Trophoblast cell (in vitro differentiated cells and primary cell): ENCODE results near the gene TUBB1.

ENCODE experiments used
- DNase-seq, 2 donors: peaks; one replicate each; pipeline ENCODE4 v3.0.0-alpha.2; 2016
- H2AFZ ChIP-seq: 2 replicates; pipeline ENCODE4 v1.6.1; 2013; ENCODE audit warnings: low read length, moderate library complexity, mild to moderate bottlenecking; ENCODE audit not compliant: insufficient read depth, poor library complexity
- H2AK5ac ChIP-seq: 2 replicates; pipeline ENCODE4 v1.6.1; 2013; ENCODE audit warnings: mild to moderate bottlenecking, low read length
- H2BK120ac ChIP-seq: 2 replicates; pipeline ENCODE4 v1.6.1; 2013; ENCODE audit warnings: low read length, mild to moderate bottlenecking, moderate library complexity; ENCODE audit not compliant: insufficient read depth, poor library complexity
- H2BK12ac ChIP-seq: 2 replicates; pipeline ENCODE4 v1.6.1; 2013; ENCODE audit warnings: mild to moderate bottlenecking, low read length, moderate library complexity
- H2BK5ac ChIP-seq: 2 replicates; pipeline ENCODE4 v1.6.1; 2013; ENCODE audit warnings: low read length, low read depth, moderate library complexity, mild to moderate bottlenecking; ENCODE audit not compliant: poor library complexity
- H3K14ac ChIP-seq: 2 replicates; pipeline ENCODE4 v1.6.1; 2013; ENCODE audit warnings: mild to moderate bottlenecking, low read length
- H3K18ac ChIP-seq: 2 replicates; pipeline ENCODE4 v1.6.1; 2013; ENCODE audit warnings: mild to moderate bottlenecking, low read length
- H3K23ac ChIP-seq: 2 replicates; pipeline ENCODE4 v1.6.1; 2013; ENCODE audit warnings: low read length
- H3K27ac ChIP-seq: 2 replicates; pipeline ENCODE4 v1.5.1; 2013; ENCODE audit warnings: low read depth, mild to moderate bottlenecking, inconsistent platforms, low read length, moderate library complexity
- H3K27me3 ChIP-seq: 2 replicates; pipeline ENCODE4 v1.6.1; 2013; ENCODE audit warnings: inconsistent platforms, mild to moderate bottlenecking, low read length, moderate library complexity; ENCODE audit not compliant: insufficient read depth
- H3K36me3 ChIP-seq, 2 experiments: 1 replicate in 1 of 2; 2 replicates in 1 of 2; pipeline ENCODE4 v1.6.1; 2013; ENCODE audit warnings: low read length in 2 of 2, mild to moderate bottlenecking in 2 of 2, moderate library complexity in 1 of 2; ENCODE audit not compliant: insufficient read depth in 2 of 2, control insufficient read depth in 1 of 2
- H3K4ac ChIP-seq: 2 replicates; pipeline ENCODE4 v1.6.1; 2013; ENCODE audit warnings: low read depth, mild to moderate bottlenecking, low read length, moderate library complexity
- H3K4me1 ChIP-seq, 2 experiments: 1 replicate in 1 of 2; 2 replicates in 1 of 2; pipeline ENCODE4 v1.6.1; 2013; ENCODE audit warnings: low read length in 2 of 2, mild to moderate bottlenecking in 2 of 2, moderate library complexity in 1 of 2; ENCODE audit not compliant: insufficient read depth in 2 of 2, control insufficient read depth in 1 of 2
- H3K4me2 ChIP-seq: 2 replicates; pipeline ENCODE4 v1.6.1; 2013; ENCODE audit warnings: inconsistent platforms, mild to moderate bottlenecking, low read length, moderate library complexity
- H3K4me3 ChIP-seq: 2 replicates; pipeline ENCODE4 v1.5.1; 2013; ENCODE audit warnings: mild to moderate bottlenecking, low read depth, low read length, inconsistent platforms
- H3K79me1 ChIP-seq: one replicate; pipeline ENCODE4 v1.6.1; 2013; ENCODE audit warnings: low read length
- H3K79me2 ChIP-seq: 2 replicates; pipeline ENCODE4 v1.6.1; 2013; ENCODE audit warnings: low read length, mild to moderate bottlenecking; ENCODE audit not compliant: control insufficient read depth, insufficient read depth, poor library complexity
- H3K9ac ChIP-seq: 2 replicates; pipeline ENCODE4 v1.6.1; 2013; ENCODE audit warnings: mild to moderate bottlenecking, low read length
- H3K9me3 ChIP-seq: 2 replicates; pipeline ENCODE4 v1.6.1; 2013; ENCODE audit warnings: low read depth, mild to moderate bottlenecking, control low read depth, inconsistent platforms, low read length; ENCODE audit not compliant: insufficient read depth
- H4K12ac ChIP-seq: 2 replicates; pipeline ENCODE4 v1.6.1; 2013; ENCODE audit warnings: low read depth, mild to moderate bottlenecking, low read length, moderate library complexity
- H4K8ac ChIP-seq: 2 replicates; pipeline ENCODE4 v1.6.1; 2013; ENCODE audit warnings: low read depth, mild to moderate bottlenecking, low read length, moderate library complexity
- H4K91ac ChIP-seq: one replicate; pipeline ENCODE4 v1.6.1; 2013; ENCODE audit warnings: low read depth, mild to moderate bottlenecking, low read length, moderate library complexity
- WGBS: extraction: QIAGEN DNeasy Blood & Tissue Kit; methylation state at CpG from one replicate; pipeline ENCODE4 v1.1.7; 2013; ENCODE audit warnings: missing lambda C conversion rate; ENCODE audit not compliant: insufficient read length, insufficient coverage; ENCODE audit errors: extremely low coverage; 5-methylcytosine and 5-hydroxymethylcytosine counted together

Gene TUBB1

GRCh38 chr20:59033093-59033492, 13.9 kb downstream of the TUBB1 start:
- no peaks in the 10 kb centered on the region for H3K9me3 ChIP-seq
- no peaks in the 10 kb centered on the region for H3K27me3 ChIP-seq
- no peak overlapping the region for H4K8ac ChIP-seq
- no peak overlapping the region for H3K14ac ChIP-seq
- H3K4me2 ChIP-seq: peak overlapping the region; percentile 98
- H3K4me3 ChIP-seq: no peak overlapping the region
- no peak overlapping the region for H3K27ac ChIP-seq
- WGBS: no CpG with 5 or more reads among the region's 1 CpG
- peaks cover 9% of the 10 kb centered on the region for H3K79me2 ChIP-seq
- H3K79me1 ChIP-seq: peaks cover 6% of the 10 kb centered on the region
- no peak overlapping the region for H2BK120ac ChIP-seq
- H2AFZ ChIP-seq: no peak overlapping the region
- no peak overlapping the region for H3K4ac ChIP-seq
- H3K23ac ChIP-seq: no peak overlapping the region
- no peak for DNase-seq
- H2BK5ac ChIP-seq: no peak overlapping the region
- H4K12ac ChIP-seq: no peak overlapping the region
- no peak overlapping the region for H2BK12ac ChIP-seq
- no peak overlapping the region for H4K91ac ChIP-seq
- no peak overlapping the region for H3K9ac ChIP-seq
- H2AK5ac ChIP-seq: no peak overlapping the region
- H3K36me3 ChIP-seq: peaks cover 8 to 22% of the 10 kb centered on the region in 2 experiments
- H3K18ac ChIP-seq: no peak overlapping the region
- peaks cover 4 to 5% of the 10 kb centered on the region in 2 experiments for H3K4me1 ChIP-seq

- no peak overlapping the region for H3K23ac ChIP-seq
- peaks cover 8 to 22% of the 10 kb centered on the region in 2 experiments for H3K36me3 ChIP-seq
- no CpG with 5 or more reads among the region's 2 CpGs for WGBS
- H3K4me2 ChIP-seq: no peak overlapping the region
- no peak overlapping the region for H3K9ac ChIP-seq
- H3K27me3 ChIP-seq: no peaks in the 10 kb centered on the region
- H2BK120ac ChIP-seq: no peak overlapping the region
- no peaks in the 10 kb centered on the region for H3K9me3 ChIP-seq
- no peak overlapping the region for H4K8ac ChIP-seq
- no peak overlapping the region for H4K91ac ChIP-seq
- peaks cover 9% of the 10 kb centered on the region for H3K79me2 ChIP-seq
- H3K4ac ChIP-seq: no peak overlapping the region
- H2BK12ac ChIP-seq: no peak overlapping the region
- peaks cover 4 to 5% of the 10 kb centered on the region in 2 experiments for H3K4me1 ChIP-seq
- no peak overlapping the region for H4K12ac ChIP-seq
- H2BK5ac ChIP-seq: no peak overlapping the region
- no peak overlapping the region for H2AFZ ChIP-seq
- no peak overlapping the region for H3K27ac ChIP-seq
- no peak overlapping the region for H3K18ac ChIP-seq
- no peak overlapping the region for H3K4me3 ChIP-seq
- H2AK5ac ChIP-seq: no peak overlapping the region
- no peak for DNase-seq
- peaks cover 6% of the 10 kb centered on the region for H3K79me1 ChIP-seq
- no peak overlapping the region for H3K14ac ChIP-seq
Measured at GRCh38 chr20:59033616-59034165, 14.5 kb downstream of the TUBB1 start.

GRCh38 chr20:59035381-59035780, 16.2 kb downstream of the TUBB1 start:
- Histone ChIP-seq H2AFZ (no peak overlapping the region), H3K4me1 (peaks cover 4 to 5% of the 10 kb centered on the region in 2 experiments), H4K8ac (no peak overlapping the region), H4K91ac (no peak overlapping the region), H2BK120ac (no peak overlapping the region), H3K18ac (no peak overlapping the region), H4K12ac (no peak overlapping the region), H3K14ac (no peak overlapping the region), H3K4me3 (no peak overlapping the region), H3K79me2 (peaks cover 9% of the 10 kb centered on the region), H2AK5ac (no peak overlapping the region), H3K23ac (no peak overlapping the region), H2BK12ac (no peak overlapping the region), H3K9ac (no peak overlapping the region), H2BK5ac (no peak overlapping the region), H3K27me3 (no peaks in the 10 kb centered on the region), H3K27ac (no peak overlapping the region), H3K4me2 (no peak overlapping the region), H3K79me1 (peaks cover 6% of the 10 kb centered on the region), H3K4ac (no peak overlapping the region), H3K9me3 (no peaks in the 10 kb centered on the region), H3K36me3 (peaks cover 8 to 18% of the 10 kb centered on the region in 2 experiments)
- DNase-seq: no peak
- whole genome bisulfite sequencing: no CpG with 5 or more reads among the region's 3 CpGs

GRCh38 chr20:59037386-59037785, 18.2 kb downstream of the TUBB1 start:
- Histone ChIP-seq H3K79me1 (peaks cover 2% of the 10 kb centered on the region), H3K9ac (no peak overlapping the region), H3K27ac (no peak overlapping the region), H2BK120ac (no peak overlapping the region), H3K27me3 (no peaks in the 10 kb centered on the region), H2AFZ (no peak overlapping the region), H2BK5ac (no peak overlapping the region), H4K12ac (no peak overlapping the region), H2BK12ac (no peak overlapping the region), H4K8ac (no peak overlapping the region), H3K36me3 (peaks cover 8 to 18% of the 10 kb centered on the region in 2 experiments), H3K4ac (no peak overlapping the region), H3K4me2 (no peak overlapping the region), H2AK5ac (no peak overlapping the region), H3K4me3 (no peak overlapping the region), H3K23ac (no peak overlapping the region), H3K14ac (no peak overlapping the region), H3K18ac (no peak overlapping the region), H3K4me1 (no peaks in the 10 kb centered on the region), H3K79me2 (peaks cover 3% of the 10 kb centered on the region), H4K91ac (no peak overlapping the region), H3K9me3 (no peaks in the 10 kb centered on the region)
- DNase-seq: no peak
- no CpG with 5 or more reads among the region's 12 CpGs for WGBS
